Coronary artery (tissue), 2 donors: ENCODE data around the gene NARS2.
"Not testable (repeated sequence)": the region's sequence is repeated elsewhere in the genome, so short reads cannot be mapped to it uniquely, and the experiment has no call there.

Experiments
- DNase-seq: peaks from one replicate; pipeline ENCODE4 v3.0.0-alpha.2; 2017; ENCODE audit warnings: low spot score
- H3K27ac ChIP-seq, 2 donors: fragments of 200-600 bp; sonication (generic); one replicate each; pipeline ENCODE4 v1.5.1; 2016 to 2019
- H3K4me3 ChIP-seq: fragments of 200-600 bp; sonication (generic); 2 replicates; pipeline ENCODE4 v1.5.1; 2016; ENCODE audit warnings: mild to moderate bottlenecking, moderate library complexity
- CTCF ChIP-seq: fragments of 200-600 bp; sonication (generic); IDR thresholded peaks from one replicate; pipeline ENCODE4 v1.5.1; 2019; ENCODE audit warnings: antibody characterized with exemption

NARS2 gene

GRCh38 chr11:78562398-78562797 lies 12.3 kb downstream of the NARS2 start:
- H3K4me3 ChIP-seq, result peak overlapping the region; percentile 5
- no peak for TF ChIP-seq CTCF
- DNase-seq, result no peak
- peak overlapping the region; percentile 66 to 77 for H3K27ac ChIP-seq

GRCh38 chr11:78560826-78561484 lies 13.7 kb downstream of the NARS2 start:
- no peak for DNase-seq
- Histone ChIP-seq H3K4me3 (peak overlapping the region; percentile 34), H3K27ac (peak overlapping the region; percentile 58 to 66)
- TF ChIP-seq CTCF, result no peak

GRCh38 chr11:78560153-78560552 lies 14.5 kb downstream of the NARS2 start:
- Histone ChIP-seq H3K27ac (peak overlapping the region in 1 of 2 donors; percentile 58), H3K4me3 (peak overlapping the region; percentile 34)
- DNase-seq, result no peak
- TF ChIP-seq CTCF, result no peak

- DNase-seq, result no peak
- no peak overlapping the region for H3K4me3 ChIP-seq
- no peak for TF ChIP-seq CTCF
- H3K27ac ChIP-seq, result no peak overlapping the region
Observed at GRCh38 chr11:78557236-78557635, 17.4 kb downstream of the NARS2 start.

GRCh38 chr11:78555592-78555991 lies 19.1 kb downstream of the NARS2 start:
- H3K4me3 ChIP-seq, result no peak overlapping the region
- no peak overlapping the region for H3K27ac ChIP-seq
- no peak for TF ChIP-seq CTCF
- no peak for DNase-seq

GRCh38 chr11:78552881-78553280 lies 21.8 kb downstream of the NARS2 start:
- no peak for TF ChIP-seq CTCF
- DNase-seq, result no peak
- Histone ChIP-seq H3K27ac (no peak overlapping the region), H3K4me3 (no peak overlapping the region)

GRCh38 chr11:78552139-78552538 lies 22.5 kb downstream of the NARS2 start:
- not testable (repeated sequence) for H3K27ac ChIP-seq, H3K4me3 ChIP-seq

More at GRCh38 chr11:78552139-78552538, 22.5 kb downstream of the NARS2 start:
- DNase-seq, result not testable (repeated sequence)
